Mesendoderm (in vitro differentiated cells): ENCODE measurements around the gene RBFOX1.

Source experiments
- DNase-seq: peaks from one replicate; pipeline ENCODE4 v3.0.0; 2013
- H2AK5ac ChIP-seq: 2 replicates; pipeline ENCODE4 v1.6.1; 2013; ENCODE audit warnings: low read length, inconsistent platforms
- H2BK120ac ChIP-seq: 2 replicates; pipeline ENCODE4 v1.6.1; 2013; ENCODE audit warnings: low read depth, mild to moderate bottlenecking, low read length, moderate library complexity, mixed read lengths
- H2BK15ac ChIP-seq: replicated peaks from 2 replicates; pipeline ENCODE4 v1.6.1; 2013; ENCODE audit warnings: low read depth, mild to moderate bottlenecking, moderate library complexity
- H2BK5ac ChIP-seq: 2 replicates; pipeline ENCODE4 v1.6.1; 2013; ENCODE audit warnings: low read length, inconsistent platforms
- H3K18ac ChIP-seq: 2 replicates; pipeline ENCODE4 v1.6.1; 2013; ENCODE audit warnings: mild to moderate bottlenecking, low read length, mixed read lengths
- H3K23ac ChIP-seq: one replicate; pipeline ENCODE4 v1.6.1; 2013; ENCODE audit warnings: low read length
- H3K27ac ChIP-seq: 2 replicates; pipeline ENCODE4 v1.5.1; 2013; ENCODE audit warnings: low read depth, mild to moderate bottlenecking, inconsistent platforms, low read length, moderate library complexity
- H3K27me3 ChIP-seq: 2 replicates; pipeline ENCODE4 v1.6.1; 2013; ENCODE audit warnings: low read length, control low read depth, mild to moderate bottlenecking, inconsistent platforms; ENCODE audit not compliant: insufficient read depth, poor library complexity
- H3K36me3 ChIP-seq: 2 replicates; pipeline ENCODE4 v1.6.1; 2013; ENCODE audit warnings: low read length, inconsistent platforms; ENCODE audit not compliant: control insufficient read depth, insufficient read depth
- H3K4ac ChIP-seq: one replicate; pipeline ENCODE4 v1.6.1; 2013; ENCODE audit warnings: low read depth, mild to moderate bottlenecking, low read length, moderate library complexity
- H3K4me1 ChIP-seq: 2 replicates; pipeline ENCODE4 v1.6.1; 2013; ENCODE audit warnings: low read depth, low read length, inconsistent platforms; ENCODE audit not compliant: control insufficient read depth
- H3K4me2 ChIP-seq: 2 replicates; pipeline ENCODE4 v1.6.1; 2013; ENCODE audit warnings: low read length
- H3K4me3 ChIP-seq: 2 replicates; pipeline ENCODE4 v1.5.1; 2013; ENCODE audit warnings: mild to moderate bottlenecking, low read length
- H3K56ac ChIP-seq: one replicate; pipeline ENCODE4 v1.6.1; 2013; ENCODE audit warnings: low read length
- H3K79me1 ChIP-seq: 2 replicates; pipeline ENCODE4 v1.6.1; 2013; ENCODE audit warnings: low read length, inconsistent platforms
- H3K79me2 ChIP-seq: 2 replicates; pipeline ENCODE4 v1.6.1; 2013; ENCODE audit warnings: mild to moderate bottlenecking, low read length; ENCODE audit not compliant: control insufficient read depth, insufficient read depth
- H3K9ac ChIP-seq: 2 replicates; pipeline ENCODE4 v1.6.1; 2013; ENCODE audit warnings: low read length, inconsistent platforms
- H4K5ac ChIP-seq: one replicate; pipeline ENCODE4 v1.6.1; 2013; ENCODE audit warnings: low read length
- H4K8ac ChIP-seq: one replicate; pipeline ENCODE4 v1.6.1; 2013; ENCODE audit warnings: low read depth, mild to moderate bottlenecking, control low read depth, low read length, moderate library complexity
- WGBS: extraction: QIAGEN DNeasy Blood & Tissue Kit; methylation state at CpG from one replicate; pipeline ENCODE4 v1.1.7; 2013; ENCODE audit warnings: low lambda C conversion rate, missing lambda C conversion rate; ENCODE audit not compliant: insufficient coverage; ENCODE audit errors: extremely low coverage; 5-methylcytosine and 5-hydroxymethylcytosine counted together

Gene RBFOX1

GRCh38 chr16:7736138-7736665, 403.6 kb downstream of the RBFOX1 start:
- no peak overlapping the region for H2AK5ac ChIP-seq
- H4K8ac ChIP-seq: no peak overlapping the region
- DNase-seq: no peak
- H3K4me3 ChIP-seq: no peak overlapping the region
- H3K23ac ChIP-seq: no peak overlapping the region
- no peaks in the 10 kb centered on the region for H3K36me3 ChIP-seq
- H2BK5ac ChIP-seq: no peak overlapping the region
- H3K27me3 ChIP-seq: no peaks in the 10 kb centered on the region
- H3K27ac ChIP-seq: no peak overlapping the region
- no peak overlapping the region for H3K4ac ChIP-seq
- no peak overlapping the region for H2BK120ac ChIP-seq
- no peak overlapping the region for H3K9ac ChIP-seq
- no peaks in the 10 kb centered on the region for H3K4me1 ChIP-seq
- no CpG with 5 or more reads among the region's 1 CpG for WGBS
- H3K79me2 ChIP-seq: no peaks in the 10 kb centered on the region
- no peak overlapping the region for H3K18ac ChIP-seq
- H2BK15ac ChIP-seq: no peak overlapping the region
- no peak overlapping the region for H4K5ac ChIP-seq
- H3K4me2 ChIP-seq: no peak overlapping the region
- H3K56ac ChIP-seq: no peak overlapping the region
- no peaks in the 10 kb centered on the region for H3K79me1 ChIP-seq

- Histone ChIP-seq H2BK5ac (no peak overlapping the region), H3K4me3 (no peak overlapping the region), H4K8ac (no peak overlapping the region), H3K4me1 (no peaks in the 10 kb centered on the region), H2BK120ac (no peak overlapping the region), H3K79me1 (no peaks in the 10 kb centered on the region), H3K27me3 (no peaks in the 10 kb centered on the region), H3K4ac (no peak overlapping the region), H2BK15ac (no peak overlapping the region), H3K56ac (no peak overlapping the region), H3K4me2 (no peak overlapping the region), H4K5ac (no peak overlapping the region), H3K18ac (no peak overlapping the region), H3K79me2 (no peaks in the 10 kb centered on the region), H3K36me3 (no peaks in the 10 kb centered on the region), H3K23ac (no peak overlapping the region), H3K9ac (no peak overlapping the region), H2AK5ac (no peak overlapping the region), H3K27ac (no peak overlapping the region)
- DNase-seq: no peak
- no CpG with 5 or more reads among the region's 3 CpGs for WGBS
These were observed 410.0 kb downstream of the RBFOX1 start for GRCh38 chr16:7742626-7743025.

- H3K36me3 ChIP-seq: no peaks in the 10 kb centered on the region
- WGBS: no CpG with 5 or more reads among the region's 7 CpGs
- no peaks in the 10 kb centered on the region for H3K27me3 ChIP-seq
- no peak overlapping the region for H2BK5ac ChIP-seq
- no peak overlapping the region for H3K56ac ChIP-seq
- H2BK15ac ChIP-seq: no peak overlapping the region
- H3K9ac ChIP-seq: no peak overlapping the region
- no peak overlapping the region for H2BK120ac ChIP-seq
- no peak overlapping the region for H2AK5ac ChIP-seq
- H3K4me2 ChIP-seq: no peak overlapping the region
- H3K4ac ChIP-seq: no peak overlapping the region
- no peak overlapping the region for H3K18ac ChIP-seq
- no peaks in the 10 kb centered on the region for H3K79me1 ChIP-seq
- DNase-seq: no peak
- no peak overlapping the region for H3K4me3 ChIP-seq
- no peak overlapping the region for H3K27ac ChIP-seq
- no peaks in the 10 kb centered on the region for H3K79me2 ChIP-seq
- H4K8ac ChIP-seq: no peak overlapping the region
- H3K4me1 ChIP-seq: no peaks in the 10 kb centered on the region
- H3K23ac ChIP-seq: no peak overlapping the region
- no peak overlapping the region for H4K5ac ChIP-seq
These were observed 412.1 kb downstream of the RBFOX1 start for GRCh38 chr16:7744546-7745264.

GRCh38 chr16:7745276-7745675, 412.6 kb downstream of the RBFOX1 start:
- no peak overlapping the region for H3K4me3 ChIP-seq
- H3K23ac ChIP-seq: no peak overlapping the region
- no peaks in the 10 kb centered on the region for H3K27me3 ChIP-seq
- H4K8ac ChIP-seq: no peak overlapping the region
- H4K5ac ChIP-seq: no peak overlapping the region
- H2BK15ac ChIP-seq: no peak overlapping the region
- WGBS: no CpG with 5 or more reads among the region's 4 CpGs
- H3K27ac ChIP-seq: no peak overlapping the region
- H3K4me2 ChIP-seq: no peak overlapping the region
- H3K36me3 ChIP-seq: no peaks in the 10 kb centered on the region
- H3K9ac ChIP-seq: no peak overlapping the region
- no peak for DNase-seq
- H2BK120ac ChIP-seq: no peak overlapping the region
- H3K18ac ChIP-seq: no peak overlapping the region
- H3K4me1 ChIP-seq: no peaks in the 10 kb centered on the region
- no peaks in the 10 kb centered on the region for H3K79me2 ChIP-seq
- no peak overlapping the region for H2BK5ac ChIP-seq
- H3K79me1 ChIP-seq: no peaks in the 10 kb centered on the region
- H2AK5ac ChIP-seq: no peak overlapping the region
- H3K56ac ChIP-seq: no peak overlapping the region
- no peak overlapping the region for H3K4ac ChIP-seq

- no peak overlapping the region for H3K27ac ChIP-seq
- no peak overlapping the region for H2BK5ac ChIP-seq
- H2AK5ac ChIP-seq: no peak overlapping the region
- no CpG with 5 or more reads among the region's 3 CpGs for WGBS
- no peaks in the 10 kb centered on the region for H3K79me2 ChIP-seq
- H3K9ac ChIP-seq: no peak overlapping the region
- no peak overlapping the region for H3K23ac ChIP-seq
- no peak overlapping the region for H2BK120ac ChIP-seq
- no peak overlapping the region for H3K56ac ChIP-seq
- H4K8ac ChIP-seq: no peak overlapping the region
- H3K79me1 ChIP-seq: no peaks in the 10 kb centered on the region
- no peaks in the 10 kb centered on the region for H3K36me3 ChIP-seq
- no peaks in the 10 kb centered on the region for H3K4me1 ChIP-seq
- no peak overlapping the region for H3K4me2 ChIP-seq
- H3K18ac ChIP-seq: no peak overlapping the region
- no peak overlapping the region for H4K5ac ChIP-seq
- H3K4me3 ChIP-seq: no peak overlapping the region
- no peak overlapping the region for H3K4ac ChIP-seq
- DNase-seq: no peak
- H2BK15ac ChIP-seq: no peak overlapping the region
- no peaks in the 10 kb centered on the region for H3K27me3 ChIP-seq
These were observed 414.3 kb downstream of the RBFOX1 start for GRCh38 chr16:7746941-7747340.

- Histone ChIP-seq H2AK5ac (no peak overlapping the region), H3K56ac (no peak overlapping the region), H3K9ac (no peak overlapping the region), H3K23ac (no peak overlapping the region), H3K79me2 (no peaks in the 10 kb centered on the region), H3K79me1 (no peaks in the 10 kb centered on the region), H2BK5ac (no peak overlapping the region), H3K4me1 (no peaks in the 10 kb centered on the region), H3K36me3 (no peaks in the 10 kb centered on the region), H3K4ac (no peak overlapping the region), H4K8ac (no peak overlapping the region), H3K4me2 (no peak overlapping the region), H2BK120ac (no peak overlapping the region), H3K4me3 (no peak overlapping the region), H3K27me3 (no peaks in the 10 kb centered on the region), H4K5ac (no peak overlapping the region), H3K18ac (no peak overlapping the region), H3K27ac (no peak overlapping the region), H2BK15ac (no peak overlapping the region)
- DNase-seq: no peak
- WGBS: no CpG with 5 or more reads among the region's 4 CpGs
These were observed 415.9 kb downstream of the RBFOX1 start for GRCh38 chr16:7748522-7748921.
